Stimulated activated CD4-positive, alpha-beta T cell treated with anti-CD3 and anti-CD28 coated beads, Interleukin-4, amount 100 ng/mL, for 48 hours (primary cell): ENCODE data around the gene MALRD1.
"Not testable (repeated sequence)": the region's sequence is repeated elsewhere in the genome, so short reads cannot be mapped to it uniquely, and the experiment has no call there.

Experiments
- DNase-seq, 2 donors: peaks; one replicate each; pipeline ENCODE4 v3.0.0-alpha.2; 2020; ENCODE audit warnings: low read depth in 2 of 2

Gene MALRD1

GRCh38 chr10:19493917-19494316, 445.3 kb downstream of the MALRD1 start:
- DNase-seq: no peak

DNA sequence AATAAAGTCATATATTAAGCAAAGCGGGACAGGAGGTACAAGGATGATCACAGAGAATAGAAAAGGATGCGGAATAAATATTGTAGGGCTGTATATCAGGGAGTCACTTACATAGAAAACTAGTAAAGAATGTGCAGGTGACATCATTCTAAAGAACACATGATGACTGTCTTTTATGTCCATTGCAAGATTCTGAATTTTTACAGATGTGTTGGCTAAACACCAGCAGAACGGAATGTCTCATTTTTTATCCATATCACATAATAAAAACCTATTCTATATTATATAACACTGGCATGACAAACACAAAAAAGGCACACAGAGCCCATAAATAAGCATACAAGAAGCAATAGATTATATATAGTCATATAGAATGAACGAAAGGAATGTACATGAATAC, 448.4 kb downstream of the MALRD1 start:
- no peak for DNase-seq

- DNase-seq: no peak
Measured at GRCh38 chr10:19498393-19499290, 450.0 kb downstream of the MALRD1 start.

DNA sequence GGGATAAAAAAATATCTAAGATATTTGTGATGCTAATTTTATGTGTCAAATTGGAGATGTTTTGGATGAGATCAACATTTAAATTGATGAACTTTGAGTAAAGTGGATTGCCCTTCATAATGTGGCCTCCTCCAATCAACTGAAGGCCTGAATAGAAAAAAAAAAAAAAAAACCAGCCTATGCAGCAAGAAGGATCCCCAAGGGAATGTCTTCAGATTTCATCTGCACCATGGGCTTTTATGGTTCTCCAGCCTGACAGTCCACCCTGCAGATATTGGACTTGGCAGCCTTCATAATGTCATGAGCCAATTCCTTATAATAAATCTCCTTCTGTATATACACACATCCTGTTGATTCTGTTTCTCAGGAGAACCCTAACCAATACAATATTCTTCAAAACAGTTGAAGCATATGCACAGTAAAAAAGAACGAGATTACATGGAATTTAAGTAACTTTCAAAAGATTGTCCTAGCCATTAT, 450.7 kb downstream of the MALRD1 start:
- DNase-seq: no peak

DNA sequence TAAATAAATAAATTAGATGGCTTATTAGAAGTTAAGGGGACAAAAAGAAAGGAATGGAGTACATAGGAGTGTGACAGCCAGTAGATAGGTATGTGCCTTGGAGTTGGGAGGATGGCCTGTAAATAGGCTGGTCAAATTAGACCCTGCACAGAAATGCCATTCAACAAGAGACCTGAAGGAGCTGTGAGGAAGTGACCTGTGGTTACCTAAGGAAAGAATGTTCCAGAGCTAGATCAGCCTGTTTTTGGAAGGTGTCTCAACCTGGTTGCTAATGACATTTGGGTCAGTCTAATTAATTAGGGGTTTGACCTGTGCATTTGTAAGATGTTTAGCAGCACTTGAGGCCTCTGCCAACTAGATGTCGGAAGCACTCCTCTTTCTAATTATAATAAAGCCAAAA, 452.4 kb downstream of the MALRD1 start:
- no peak for DNase-seq

DNA sequence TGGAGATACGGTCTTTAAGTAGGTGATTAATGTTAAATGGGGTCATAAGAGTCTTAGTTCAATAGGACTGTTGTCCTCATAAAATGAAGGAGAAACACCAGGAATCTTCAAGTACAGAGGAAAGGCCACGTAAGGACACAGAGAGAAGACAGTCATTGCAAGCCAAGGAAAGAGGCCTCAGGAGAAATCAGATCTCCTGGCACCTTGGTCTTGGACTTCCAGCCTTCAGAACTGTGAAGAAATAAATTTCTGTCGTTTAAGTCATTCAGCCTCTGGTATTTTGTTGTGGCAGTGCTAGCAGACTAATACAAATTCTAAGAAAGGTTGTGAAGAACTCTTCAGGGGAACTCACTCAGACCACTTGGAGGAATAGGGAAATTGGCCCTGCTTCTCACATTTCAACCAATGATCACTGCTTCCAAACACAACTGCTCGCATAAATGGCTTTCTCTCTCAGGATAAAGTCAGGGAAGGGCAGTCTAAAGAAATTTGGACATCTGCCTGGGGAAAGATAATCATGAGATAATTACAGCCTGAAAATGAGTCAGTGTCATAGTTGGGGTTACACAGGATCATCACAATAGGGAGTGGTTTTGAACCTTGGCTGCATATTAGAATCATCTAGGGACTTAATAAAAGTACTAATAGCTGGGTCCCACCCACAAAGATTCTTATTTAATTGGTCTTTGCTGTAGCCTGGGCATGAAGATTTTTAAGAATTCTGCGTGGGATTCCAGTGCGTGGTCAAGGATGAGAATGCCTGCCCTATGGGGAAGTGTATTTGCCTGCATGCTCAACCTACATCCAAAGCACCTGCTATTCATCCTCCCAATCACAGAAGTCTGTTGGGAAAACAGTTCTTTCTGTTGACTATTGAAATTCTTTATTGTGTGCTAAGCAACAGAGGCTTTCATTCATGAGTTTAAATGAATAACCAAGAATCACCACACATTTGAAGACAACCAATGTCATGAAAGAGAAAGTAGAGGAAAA, 457.0 kb downstream of the MALRD1 start:
- DNase-seq: no peak

GRCh38 chr10:19510005-19510732, 461.6 kb downstream of the MALRD1 start:
- not testable (repeated sequence) for DNase-seq

- DNase-seq: no peak
Measured at GRCh38 chr10:19518109-19518508, 469.5 kb downstream of the MALRD1 start.

- no peak for DNase-seq
Measured at GRCh38 chr10:19518632-19519031, 470.0 kb downstream of the MALRD1 start.

DNA sequence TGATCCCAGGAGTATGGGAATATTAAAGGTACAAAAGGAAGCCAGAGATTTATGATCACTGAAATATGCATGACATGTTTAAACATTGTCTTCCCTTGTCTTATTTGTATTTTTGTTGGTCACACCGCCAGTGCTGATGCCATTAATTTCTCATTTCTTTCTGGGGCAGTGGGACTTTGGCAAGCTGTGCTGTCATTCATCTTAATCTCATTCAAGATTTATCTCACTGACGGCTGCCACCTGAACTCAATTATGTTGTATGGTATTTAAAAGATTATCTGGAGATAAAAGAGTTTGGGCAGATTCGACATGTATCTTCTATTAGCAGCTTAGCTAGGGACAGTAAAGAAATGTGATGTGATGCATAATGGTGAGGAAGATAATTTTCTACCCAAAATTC, 482.7 kb downstream of the MALRD1 start:
- no peak for DNase-seq

- DNase-seq: no peak
Measured at GRCh38 chr10:19532411-19532810, 483.8 kb downstream of the MALRD1 start.

DNA sequence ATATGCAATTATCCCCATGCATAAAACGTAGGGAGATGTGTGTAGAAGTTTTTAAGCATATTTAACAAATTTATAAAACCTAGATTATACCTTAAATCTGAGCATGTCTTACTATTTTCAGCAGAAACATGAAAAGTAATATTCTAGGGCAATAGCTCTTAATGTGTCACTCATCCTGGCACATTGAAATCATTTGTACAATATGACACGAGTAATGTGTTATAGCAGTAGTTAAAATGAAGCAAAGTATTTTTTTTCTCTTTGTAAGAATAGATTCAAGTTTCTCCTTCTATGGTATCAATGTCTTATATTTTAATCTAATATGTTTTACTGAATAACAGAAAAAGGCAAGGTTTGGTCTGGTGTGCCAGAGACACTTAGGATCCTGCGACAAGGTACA, 492.7 kb downstream of the MALRD1 start:
- no peak for DNase-seq

GRCh38 chr10:19546224-19546623, 497.6 kb downstream of the MALRD1 start:
- DNase-seq: no peak

DNA sequence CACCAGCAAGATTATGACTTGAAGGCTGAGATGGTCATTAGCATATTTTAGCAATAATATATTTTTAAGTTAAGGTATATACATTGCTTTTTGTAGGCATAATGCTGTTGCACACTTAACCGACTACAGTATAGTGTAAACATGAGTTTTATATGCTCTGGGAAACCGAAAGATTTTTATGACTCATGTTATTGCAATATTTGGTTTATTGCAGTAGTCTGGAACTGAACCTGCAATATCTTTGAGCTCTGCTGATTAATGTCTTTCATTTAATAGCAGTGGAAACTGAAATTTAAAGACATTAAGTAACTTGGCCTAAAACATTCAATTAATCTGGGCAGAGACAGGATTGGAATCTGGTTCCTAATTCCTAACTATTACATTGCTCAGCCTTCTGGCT, 500.9 kb downstream of the MALRD1 start:
- no peak for DNase-seq

DNA sequence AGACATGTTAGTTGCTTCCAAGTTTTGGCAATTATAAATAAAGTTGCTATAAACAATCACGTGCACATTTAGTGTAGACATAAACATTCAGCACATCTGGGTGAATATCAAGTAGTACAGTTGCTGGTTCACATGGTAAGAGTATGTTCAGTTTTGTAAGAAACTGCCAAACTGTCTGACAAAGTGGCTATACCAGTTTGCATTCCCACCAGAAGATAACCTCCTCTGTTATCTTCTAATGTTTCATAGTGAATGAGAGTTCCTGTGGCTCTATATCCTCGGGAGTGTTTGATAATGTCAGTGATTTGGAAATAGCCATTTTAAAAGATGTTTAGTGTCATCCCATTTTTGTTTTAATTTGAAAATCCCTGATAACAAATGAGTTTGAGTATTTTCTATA, 508.1 kb downstream of the MALRD1 start:
- DNase-seq: no peak

GRCh38 chr10:19561181-19561580, 512.6 kb downstream of the MALRD1 start:
- no peak for DNase-seq

DNA sequence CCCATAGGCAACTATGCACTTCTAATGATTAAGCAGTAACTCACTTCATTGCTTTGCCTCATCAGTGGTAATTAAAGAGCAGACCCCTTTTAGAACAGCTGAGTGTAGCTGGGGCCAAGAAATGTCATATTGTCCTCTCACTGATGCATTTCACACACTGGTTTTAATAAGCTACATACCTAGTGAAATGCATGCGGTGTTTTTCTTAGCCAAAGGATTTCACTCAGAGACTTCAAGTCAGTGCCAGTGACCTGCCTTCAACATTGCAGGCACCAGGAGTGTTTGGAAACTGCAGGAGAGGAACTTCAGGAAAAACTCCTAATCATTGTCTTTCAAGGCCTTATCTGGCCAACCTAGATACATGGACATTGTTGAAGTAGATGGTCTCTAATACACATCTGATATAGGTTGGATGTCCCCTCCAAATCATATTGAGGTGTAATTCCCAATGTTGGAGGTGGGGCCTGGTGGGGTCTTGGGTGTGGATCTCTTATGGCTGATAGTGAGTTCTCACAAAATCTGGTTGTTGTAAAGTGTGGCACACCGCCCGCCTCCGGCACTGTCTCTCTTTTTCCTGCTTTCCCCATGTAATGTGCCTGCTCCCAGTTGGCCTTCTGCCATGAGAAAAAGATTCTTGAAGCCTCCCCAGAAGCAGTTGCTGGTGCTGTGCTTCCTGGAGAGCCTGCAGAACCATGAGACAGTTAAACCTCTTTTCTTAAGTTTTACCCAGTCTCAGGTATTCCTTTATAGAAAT, 515.0 kb downstream of the MALRD1 start:
- no peak for DNase-seq

DNA sequence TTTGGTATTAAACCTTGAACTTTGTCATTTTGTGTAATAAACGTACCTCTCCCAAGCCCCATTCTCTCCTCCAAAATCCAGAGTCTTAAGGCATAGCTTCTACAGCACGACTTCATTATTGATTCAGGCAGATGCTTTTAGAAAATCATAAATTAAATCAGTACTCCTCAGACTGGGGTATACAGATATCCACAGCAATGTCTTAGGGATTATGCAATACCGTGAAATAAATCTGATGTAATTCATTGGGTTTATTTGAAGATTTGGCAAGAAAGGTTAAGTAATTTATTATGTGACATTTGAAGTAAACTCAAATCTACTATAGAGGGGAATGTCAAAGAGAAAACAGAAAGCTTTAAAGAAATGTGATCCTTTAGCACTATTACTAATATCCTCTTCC, 521.5 kb downstream of the MALRD1 start:
- no peak for DNase-seq

DNA sequence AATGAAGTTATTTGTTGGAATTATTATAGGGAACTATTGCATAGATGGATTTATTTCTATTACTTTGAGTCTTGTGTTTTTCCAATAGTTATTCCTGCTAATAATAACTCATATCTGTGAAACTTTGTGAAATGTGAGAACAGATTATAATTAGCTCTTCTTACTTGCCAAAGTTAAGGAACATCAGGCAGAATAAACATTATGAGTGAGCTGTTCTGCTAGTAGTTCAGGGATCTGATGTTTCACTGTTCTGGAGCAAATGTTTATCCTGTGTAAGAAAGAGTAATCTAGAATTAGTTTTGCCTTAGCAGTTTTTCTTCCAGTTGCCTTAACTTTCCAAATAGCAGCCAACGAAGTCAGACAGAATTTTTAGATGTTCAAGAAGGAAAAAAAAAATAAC, 522.4 kb downstream of the MALRD1 start:
- DNase-seq: no peak

DNA sequence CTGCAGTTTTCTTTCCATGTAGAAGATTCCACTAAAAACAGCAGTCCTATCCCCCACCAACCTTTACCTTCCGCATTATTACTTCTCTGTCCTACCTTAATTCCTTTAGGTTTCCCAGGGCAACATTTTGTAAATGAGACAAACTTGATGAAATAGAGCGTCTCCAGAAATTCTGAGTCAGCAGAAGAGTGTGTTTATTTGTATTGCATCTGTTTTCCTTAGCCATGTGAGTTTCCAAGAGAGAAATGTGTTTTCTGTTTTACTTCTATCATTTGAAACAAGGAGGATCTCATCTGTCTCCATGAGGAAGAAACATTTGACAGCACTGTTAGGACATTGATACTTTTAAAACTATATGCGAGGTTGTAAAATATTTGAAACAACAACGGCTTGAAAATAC, 523.5 kb downstream of the MALRD1 start:
- DNase-seq: no peak

GRCh38 chr10:19576576-19576975, 528.0 kb downstream of the MALRD1 start:
- DNase-seq: no peak
